AG04449 (cell line): Measurements from ENCODE around the gene MPP2.
A peak's percentile ranks its signal among the peaks of the same experiment; 100 is the strongest.

Experiments used
- CTCF ChIA-PET: fragments of 350-600 bp; formaldehyde crosslinking; extraction: SDS; loops from one replicate; lab custom pipeline; 2021; ENCODE audit warnings: antibody characterized with exemption; lab: Yijun Ruan, JAX
- POLR2A ChIA-PET: fragments of 400-600, 350-600 bp; formaldehyde crosslinking; extraction: SDS; loops from one replicate; lab custom pipeline; 2020; ENCODE audit warnings: antibody characterized with exemption, inconsistent platforms; lab: Yijun Ruan, JAX
- DNase-seq: peaks from one replicate; pipeline ENCODE4 v3.0.0-alpha.2; 2010; ENCODE audit warnings: low read depth, low spot score
- H3K4me3 ChIP-seq: 2 replicates; pipeline ENCODE4 v1.5.1; 2011; ENCODE audit warnings: low read depth, mild to moderate bottlenecking, control low read depth, low read length
- TF ChIP-seq, protein P1 (sequence below): IDR thresholded peaks from one replicate; pipeline ENCODE4 v1.5.1; 2011; ENCODE audit warnings: mild to moderate bottlenecking, moderate library complexity, low read length, control low read depth, inconsistent platforms; ENCODE audit not compliant: insufficient read depth; ENCODE audit errors: missing control alignments

Gene MPP2

GRCh38 chr17:43832168-43832975 is 75.0 kb downstream of the MPP2 start:
- CTCF ChIA-PET: interaction anchor here (1.1 to 2.8 kb wide), 6 partner anchors 9 to 46 kb away, joined by 3 to 22 read pairs (median 4); partner anchors contain the start of gene CD300LG

DNA sequence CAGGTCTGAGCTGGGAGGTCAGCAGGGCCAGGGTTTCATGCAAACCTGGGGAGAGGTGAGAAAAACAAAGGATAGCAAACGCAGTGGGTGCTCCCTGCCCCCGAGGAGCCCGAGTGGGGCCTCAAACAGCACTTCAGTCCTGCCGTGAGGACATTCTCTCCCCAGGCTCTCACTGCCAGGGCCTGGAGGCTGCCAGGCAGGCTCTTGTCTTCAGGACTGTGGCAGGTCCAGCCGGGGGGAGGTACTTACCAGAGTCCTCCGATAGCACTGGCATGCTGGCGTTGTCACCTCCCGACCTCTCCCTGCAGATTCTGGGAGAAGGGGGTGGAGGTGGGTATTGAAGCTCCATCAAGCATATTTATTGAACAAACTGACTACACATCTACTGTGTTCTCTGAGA is 75.7 kb downstream of the MPP2 start:
- CTCF ChIA-PET: interaction anchor here (1.1 to 2.8 kb wide), 6 partner anchors 9 to 46 kb away, joined by 3 to 22 read pairs (median 4); partner anchors contain the start of gene CD300LG
- DNase-seq: no peak
- H3K4me3 ChIP-seq: peak overlapping the region; percentile 71
- POLR2A ChIA-PET: no interaction called here
- TF ChIP-seq, protein P1, sequence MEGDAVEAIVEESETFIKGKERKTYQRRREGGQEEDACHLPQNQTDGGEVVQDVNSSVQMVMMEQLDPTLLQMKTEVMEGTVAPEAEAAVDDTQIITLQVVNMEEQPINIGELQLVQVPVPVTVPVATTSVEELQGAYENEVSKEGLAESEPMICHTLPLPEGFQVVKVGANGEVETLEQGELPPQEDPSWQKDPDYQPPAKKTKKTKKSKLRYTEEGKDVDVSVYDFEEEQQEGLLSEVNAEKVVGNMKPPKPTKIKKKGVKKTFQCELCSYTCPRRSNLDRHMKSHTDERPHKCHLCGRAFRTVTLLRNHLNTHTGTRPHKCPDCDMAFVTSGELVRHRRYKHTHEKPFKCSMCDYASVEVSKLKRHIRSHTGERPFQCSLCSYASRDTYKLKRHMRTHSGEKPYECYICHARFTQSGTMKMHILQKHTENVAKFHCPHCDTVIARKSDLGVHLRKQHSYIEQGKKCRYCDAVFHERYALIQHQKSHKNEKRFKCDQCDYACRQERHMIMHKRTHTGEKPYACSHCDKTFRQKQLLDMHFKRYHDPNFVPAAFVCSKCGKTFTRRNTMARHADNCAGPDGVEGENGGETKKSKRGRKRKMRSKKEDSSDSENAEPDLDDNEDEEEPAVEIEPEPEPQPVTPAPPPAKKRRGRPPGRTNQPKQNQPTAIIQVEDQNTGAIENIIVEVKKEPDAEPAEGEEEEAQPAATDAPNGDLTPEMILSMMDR: no peak

More at GRCh38 chr17:43832168-43832975, 75.0 kb downstream of the MPP2 start:
- peak overlapping the region; percentile 71 for H3K4me3 ChIP-seq
- DNase-seq: peak; percentile 3
- TF ChIP-seq, protein P1: no peak
- POLR2A ChIA-PET: no interaction called here

GRCh38 chr17:43830510-43831140 is 76.7 kb downstream of the MPP2 start:
- ChIA-PET POLR2A (no interaction called here), CTCF (interaction anchor here (1.3 to 2.8 kb wide), 4 partner anchors 15 to 165 kb away, joined by 3 to 22 read pairs (median 6); partner anchors contain the start of gene CD300LG)
- TF ChIP-seq, protein P1: no peak
- DNase-seq: no peak
- H3K4me3 ChIP-seq: no peak overlapping the region

DNA sequence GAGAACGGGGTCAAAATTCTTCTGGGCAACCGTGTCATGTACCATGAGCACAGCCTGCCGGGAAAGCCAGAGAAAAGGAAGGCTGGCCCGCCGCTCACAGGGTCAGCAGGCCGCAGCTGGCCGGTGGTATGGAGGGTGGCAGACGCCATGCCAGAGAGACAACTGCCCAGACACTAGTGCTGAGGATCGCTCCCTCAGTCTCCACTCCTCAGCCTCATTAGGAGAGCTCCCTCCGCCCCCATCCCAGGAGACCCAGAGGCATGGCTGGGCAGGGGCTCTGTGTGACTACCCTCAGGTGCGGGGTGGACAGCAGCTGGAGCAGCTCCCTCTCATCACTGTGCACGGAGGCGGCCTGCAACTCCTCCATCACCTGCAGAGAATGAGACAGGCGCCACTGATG is 77.6 kb downstream of the MPP2 start:
- ChIA-PET POLR2A (no interaction called here), CTCF (interaction anchor here (1.3 to 1.7 kb wide), 3 partner anchors 17 to 166 kb away, joined by 3 to 9 read pairs (median 4); partner anchors contain the start of gene CD300LG)
- DNase-seq: no peak
- TF ChIP-seq, protein P1: no peak
- no peak overlapping the region for H3K4me3 ChIP-seq

- H3K4me3 ChIP-seq: no peak overlapping the region
- no peak for DNase-seq
- ChIA-PET POLR2A (no interaction called here), CTCF (interaction anchor here (0.9 to 2.2 kb wide), 3 partner anchors 10 to 67 kb away, joined by 4 to 11 read pairs (median 4); partner anchors contain the start of gene CD300LG)
- TF ChIP-seq, protein P1: no peak
Measured at GRCh38 chr17:43827596-43827995, 79.7 kb downstream of the MPP2 start.

GRCh38 chr17:43826206-43826605 is 81.1 kb downstream of the MPP2 start:
- no peak for DNase-seq
- H3K4me3 ChIP-seq: no peak overlapping the region
- TF ChIP-seq, protein P1: no peak
- POLR2A ChIA-PET: no interaction called here
- CTCF ChIA-PET: interaction anchor here (0.7 to 2.2 kb wide), 4 partner anchors 14 to 84 kb away, joined by 3 to 11 read pairs (median 4); partner anchors contain the start of gene CD300LG
